K562 (cell line): ENCODE results near the gene ST14. TPM values are rescaled to one million over a fixed set of nuclear protein-coding genes. Genes with fewer than 3 reads are reported as not detected.

Source experiments
- ATAC-seq: fragments of 200-7000 bp; cut with Tn5 transposase; 3 replicates; pipeline ENCODE4 v1.9.1; 2020; ENCODE audit warnings: moderate library complexity
- BruUV-seq: library from RNA; stranded (reverse); fragments of 400-500 nt; replicated peaks from 2 replicates; lab custom pipeline; 2021; lab: Mats Ljungman, UMichigan
- CTCF ChIA-PET: fragments of 300-600 bp; formaldehyde crosslinking; extraction: SDS; loops from one replicate; lab custom pipeline; 2021; ENCODE audit warnings: low intra/inter-chr PET ratio; lab: Yijun Ruan, JAX
- POLR2A ChIA-PET: fragments of 300-600, 350-650 bp; sonication (Branson Sonifier 250); formaldehyde crosslinking; extraction: SDS; loops from one replicate; lab custom pipeline; 2021; ENCODE audit warnings: antibody characterized with exemption, inconsistent platforms; lab: Yijun Ruan, JAX
- DNase-seq, 4 experiments: peaks; one replicate each; pipeline versions ENCODE4 v3.0.0 to v3.0.0-alpha.2; 2011 to 2018; ENCODE audit warnings: low spot score in 3 of 4, mixed read lengths in 3 of 4; ENCODE audit errors: extremely low read depth in 1 of 4
- FAIRE-seq: peaks from 2 replicates; lab custom pipeline; 2011; peaks lifted over from hg19 to GRCh38; lab: Jason Lieb, UNC
- H2AFZ ChIP-seq: 2 replicates; pipeline ENCODE4 v1.6.0; 2011; ENCODE audit warnings: low read depth, low read length, control low read depth, inconsistent platforms
- H3K27ac ChIP-seq: fragments of 200-600 bp; 3 replicates; pipeline ENCODE4 v1.8.0; 2011; ENCODE audit warnings: low read depth, mild to moderate bottlenecking, control low read depth, inconsistent platforms, low read length, moderate library complexity, mixed read lengths; ENCODE audit errors: extremely low read depth
- H3K27me3 ChIP-seq, 2 experiments: fragments of 300-600 bp in 1 of 2; 2 replicates in 1 of 2; 3 replicates in 1 of 2; pipeline versions ENCODE4 v1.6.0 to v1.8.0; 2011; ENCODE audit warnings: inconsistent platforms in 2 of 2, low read length in 2 of 2, mild to moderate bottlenecking in 1 of 2, mixed read lengths in 1 of 2, moderate library complexity in 1 of 2; ENCODE audit not compliant: control insufficient read depth in 2 of 2, insufficient read depth in 2 of 2
- H3K36me3 ChIP-seq: fragments of 300-600 bp; 3 replicates; pipeline ENCODE4 v1.8.0; 2011; ENCODE audit warnings: mild to moderate bottlenecking, low read length, inconsistent platforms; ENCODE audit not compliant: control insufficient read depth, insufficient read depth
- H3K4me1 ChIP-seq, 2 experiments: fragments of 200-600 bp in 1 of 2; replicated peaks in 1 of 2; 2 replicates in 1 of 2; 3 replicates in 1 of 2; pipeline versions ENCODE4 v1.5.1 to v1.8.0; 2011; ENCODE audit warnings: inconsistent platforms in 2 of 2, low read length in 2 of 2, mild to moderate bottlenecking in 1 of 2, mixed read lengths in 1 of 2, moderate library complexity in 1 of 2; ENCODE audit not compliant: control insufficient read depth in 2 of 2, insufficient read depth in 2 of 2
- H3K4me2 ChIP-seq: 2 replicates; pipeline ENCODE4 v1.6.1; 2011; ENCODE audit warnings: low read length, control low read depth, inconsistent platforms, mixed read lengths; ENCODE audit not compliant: insufficient read depth
- H3K4me3 ChIP-seq: fragments of 200-600 bp; sonication (generic), shearing (Covaris generic); 2 replicates; pipeline ENCODE4 v1.5.1; 2016; ENCODE audit warnings: control low read depth, inconsistent platforms
- H3K79me2 ChIP-seq: fragments of 200-600 bp; 3 replicates; pipeline ENCODE4 v1.8.0; 2011; ENCODE audit warnings: low read length, inconsistent platforms; ENCODE audit not compliant: control insufficient read depth, insufficient read depth
- H3K9ac ChIP-seq, 2 experiments: 2 replicates each; pipeline versions ENCODE4 v1.6.0 to v1.6.1; 2011; ENCODE audit warnings: low read depth in 2 of 2, low read length in 2 of 2, control low read depth in 1 of 2, inconsistent platforms in 1 of 2, mild to moderate bottlenecking in 1 of 2, mixed read lengths in 1 of 2; ENCODE audit not compliant: insufficient read depth in 1 of 2
- H3K9me1 ChIP-seq: one replicate; pipeline ENCODE4 v1.6.0; 2011; ENCODE audit warnings: inconsistent platforms, mild to moderate bottlenecking, low read length, moderate library complexity; ENCODE audit not compliant: control insufficient read depth, insufficient read depth
- H3K9me3 ChIP-seq: replicated peaks from 2 replicates; pipeline ENCODE4 v1.5.1; 2011; ENCODE audit warnings: low read depth, low read length, inconsistent platforms; ENCODE audit not compliant: control insufficient read depth, insufficient read depth
- H4K20me1 ChIP-seq: replicated peaks from 2 replicates; pipeline ENCODE4 v1.6.1; 2011; ENCODE audit warnings: low read length, inconsistent platforms, mixed read lengths; ENCODE audit not compliant: control insufficient read depth, insufficient read depth
- BCL6 ChIP-seq: fragments of 250-450 bp; sonication (Bioruptor Pico); IDR thresholded peaks from 2 replicates; pipeline ENCODE4 v1.4.0; 2020
- BRD9 ChIP-seq: fragments of 450-650 bp; IDR thresholded peaks from 2 replicates; pipeline ENCODE4 v1.6.1; 2018; ENCODE audit warnings: low read depth; ENCODE audit not compliant: partially characterized antibody
- CCAR2 ChIP-seq: fragments of 200-400 bp; formaldehyde crosslinking; IDR thresholded peaks from 2 replicates; pipeline ENCODE4 v1.6.1; 2017; ENCODE audit warnings: mild to moderate bottlenecking, low read depth, low read length
- DLX4 ChIP-seq: fragments of 250-450 bp; sonication (Bioruptor Pico); IDR thresholded peaks from 2 replicates; pipeline ENCODE4 v1.6.1; 2021; ENCODE audit warnings: mild to moderate bottlenecking
- FOXM1 ChIP-seq, 2 experiments: fragments of 450-650 bp in 1 of 2; sonication (generic) in 1 of 2; formaldehyde crosslinking in 1 of 2; IDR thresholded peaks; 2 replicates each; pipeline versions ENCODE4 v1.6.1 to v1.9.0; 2017 to 2022; ENCODE audit warnings: low read depth in 2 of 2, mild to moderate bottlenecking in 2 of 2, missing genetic modification reagents in 1 of 2, moderate library complexity in 1 of 2
- GTF2B ChIP-seq: IDR thresholded peaks from 2 replicates; pipeline ENCODE4 v1.6.1; 2011; ENCODE audit not compliant: insufficient read length; ENCODE audit errors: extremely low read depth
- HDAC6 ChIP-seq: IDR thresholded peaks from 2 replicates; pipeline ENCODE4 v1.6.1; 2012; ENCODE audit warnings: low read depth, mild to moderate bottlenecking, control low read depth, inconsistent platforms, low read length, moderate library complexity
- HEY1 ChIP-seq: fragments of 250-450 bp; sonication (Bioruptor Pico); IDR thresholded peaks from 2 replicates; pipeline ENCODE4 v1.5.0; 2020; ENCODE audit warnings: mild to moderate bottlenecking, moderate library complexity, borderline replicate concordance
- KLF16 ChIP-seq: IDR thresholded peaks from 2 replicates; pipeline ENCODE4 v1.6.1; 2016; ENCODE audit warnings: antibody characterized with exemption
- NFIC ChIP-seq: fragments of 450-650 bp; IDR thresholded peaks from 2 replicates; pipeline ENCODE4 v1.6.1; 2017; ENCODE audit warnings: mild to moderate bottlenecking, inconsistent platforms
- NR0B1 ChIP-seq: fragments of 450-650 bp; IDR thresholded peaks from one replicate; pipeline ENCODE4 v1.6.1; 2018; ENCODE audit warnings: mild to moderate bottlenecking, moderate library complexity; ENCODE audit not compliant: partially characterized antibody
- NR1H2 ChIP-seq: sonication (generic); formaldehyde crosslinking; IDR thresholded peaks from 2 replicates; pipeline ENCODE4 v1.4.0; 2020; ENCODE audit warnings: mild to moderate bottlenecking, missing genetic modification reagents
- PHF20 ChIP-seq: fragments of 450-650 bp; IDR thresholded peaks from 2 replicates; pipeline ENCODE4 v1.6.1; 2018; ENCODE audit not compliant: partially characterized antibody
- PYGO2 ChIP-seq: fragments of 450-650 bp; IDR thresholded peaks from 2 replicates; pipeline ENCODE4 v1.6.1; 2016; ENCODE audit warnings: mild to moderate bottlenecking, missing genetic modification characterization, moderate library complexity, missing compliant biosample characterization
- RB1 ChIP-seq: fragments of 450-650 bp; IDR thresholded peaks from 2 replicates; pipeline ENCODE4 v1.6.1; 2017; ENCODE audit warnings: low read depth, mild to moderate bottlenecking
- RFX5 ChIP-seq: IDR thresholded peaks from 2 replicates; pipeline ENCODE4 v1.6.1; 2011; ENCODE audit warnings: low read depth, mild to moderate bottlenecking, improper control_type of control experiment, low read length
- ZHX1 ChIP-seq: fragments of 150-350 bp; conservative IDR thresholded peaks from 2 replicates; pipeline ENCODE4 v1.6.1; 2014; ENCODE audit warnings: low read length
- ZNF140 ChIP-seq: fragments of 250-450 bp; sonication (Bioruptor Pico); IDR thresholded peaks from 2 replicates; pipeline ENCODE4 v1.8.0; 2021; ENCODE audit warnings: moderate library complexity, mild to moderate bottlenecking, inconsistent platforms
- ZNF699 ChIP-seq: fragments of 250-450 bp; sonication (Bioruptor Pico); IDR thresholded peaks from 2 replicates; pipeline ENCODE4 v1.8.0; 2021; ENCODE audit warnings: mild to moderate bottlenecking, moderate library complexity; ENCODE audit not compliant: insufficient replicate concordance
- ZNF830 ChIP-seq: fragments of 250-450 bp; sonication (Bioruptor Pico); IDR thresholded peaks from 2 replicates; pipeline ENCODE4 v1.5.0; 2021; ENCODE audit warnings: mild to moderate bottlenecking
- whole genome bisulfite sequencing: fragments of 100-300 bp; shearing (Covaris generic); methylation state at CpG from one replicate; pipeline ENCODE4 v1.1.6; 2016; ENCODE audit warnings: low coverage, mixed read lengths; ENCODE audit not compliant: insufficient coverage; ENCODE audit errors: missing lambda C conversion rate; 5-methylcytosine and 5-hydroxymethylcytosine counted together
- in situ Hi-C: fragments of 300-500 bp; cut with MboI; formaldehyde crosslinking; loops from 4 replicates; pipeline ENCODE4 v1.15.0; 2018; ENCODE audit warnings: inconsistent platforms, mixed read lengths
- intact Hi-C: fragments of 100-400 bp; cut with micrococcal nuclease; formaldehyde crosslinking; loops from 2 replicates; pipeline ENCODE4 v1.14.2; 2022
- polyA plus RNA-seq, 8 experiments: library from polyadenylated mRNA; depleted of rRNA in 4 of 8; stranded (reverse) in 5 of 8; unstranded in 3 of 8; fragments of >200 nt; fragmentation: Nextera tagmentation in 2 of 8; fragmentation: Illumina TruSeq in 1 of 8; extraction: Ambion mirVana in 2 of 8; extraction: Trizol in 1 of 8; gene quantifications; 2 replicates each; pipeline versions ENCODE4 v1.2.1 to v1.2.3, GENCODE V29; 2011 to 2014; ENCODE audit warnings: inconsistent platforms in 1 of 8, missing spikeins in 1 of 8
- total RNA-seq, 7 experiments: library from RNA; depleted of rRNA in 6 of 7; stranded (reverse); fragments of >200 nt in 6 of 7; fragmentation: Illumina TruSeq in 2 of 7; extraction: Trizol in 2 of 7; gene quantifications; 2 replicates each; pipeline versions ENCODE4 v1.2.1 to v1.2.3, GENCODE V29; 2011 to 2021; ENCODE audit warnings: low replicate concordance in 1 of 7

Gene ST14
- total and polyA plus RNA-seq, 9 of the 15 experiments (the other 6 are each of a cell fraction or from before 2014, with no cell fraction given), result 0.08 to 0.20 TPM; not detected in 7

- Histone ChIP-seq H3K4me2 (no peak overlapping the region), H4K20me1 (no peaks in the 10 kb centered on the region), H3K27ac (no peak overlapping the region)
- CTCF ChIA-PET, result no interaction called here
- TF ChIP-seq RB1 (no peak), GTF2B (no peak), PYGO2 (tag) (no peak), RFX5 (no peak), NR1H2 (no peak), BRD9 (no peak), KLF16 (no peak), ZNF140 (CRISPR knock-in tag) (no peak), PHF20 (no peak), ZHX1 (no peak), DLX4 (CRISPR knock-in tag) (no peak), CCAR2 (no peak), ZNF830 (CRISPR knock-in tag) (no peak), BCL6 (CRISPR knock-in tag) (no peak), NFIC (no peak), ZNF699 (CRISPR knock-in tag) (no peak), NR0B1 (no peak), HDAC6 (no peak), HEY1 (CRISPR knock-in tag) (no peak), FOXM1 (IDR thresholded peaks at IDR 0.05; ENCODE audit: low read depth) (no peak), FOXM1 (CRISPR knock-in tag; IDR thresholded peaks at IDR 0.05; ENCODE audit: low read depth) (no peak)
- TF ChIP-seq, all 486 proteins: peak for 0
- H3K4me1 ChIP-seq, result peaks cover 0 to 7% of the 10 kb centered on the region in 2 experiments; a peak in 1 of 5 replicates
- FAIRE-seq (no peak), ATAC-seq (no peak), DNase-seq (no peak)
- POLR2A ChIA-PET, result interaction anchor here (0.6 to 1.4 kb wide), 3 partner anchors 10 to 825 kb away, joined by 3 to 4 read pairs (median 4); no protein-coding TSS in a partner anchor
- no peaks in the 10 kb centered on the region for H3K27me3 ChIP-seq
- intact Hi-C loops, result no loop called here
- H3K4me3 ChIP-seq, result no peak overlapping the region
- peaks cover 85% of the 10 kb centered on the region for H3K36me3 ChIP-seq
- BruUV-seq, result no TSS peak
- H3K79me2 ChIP-seq, result no peaks in the 10 kb centered on the region
- WGBS, result 92% methylated on average over 7 of the region's 7 CpGs
- H3K9me3 ChIP-seq, result no peaks in the 10 kb centered on the region
- in situ Hi-C loops, result no loop called here
- H3K9me1 ChIP-seq, result no peaks in the 10 kb centered on the region
- no peak overlapping the region for H3K9ac ChIP-seq
- H2AFZ ChIP-seq, result no peak overlapping the region
These were observed 37.4 kb upstream of the ST14 start for GRCh38 chr11:130122141-130122575.
